ENCODE results near the gene PJA1.

GRCh38 chrX:69143530-69143929 is 21.7 kb downstream of the PJA1 start:
- no peak for TF ChIP-seq CTCF (IDR thresholded peaks at IDR 0.05)
- no peak for TF ChIP-seq POLR2A (IDR thresholded peaks at IDR 0.05)

All from prostate gland (tissue), 2 donors.